Lower leg skin (tissue), 4 donors: Measurements from ENCODE around the gene RIC1. TPM values are rescaled to one million over a fixed set of nuclear protein-coding genes. Genes with fewer than 3 reads are reported as not detected.
"Not testable (repeated sequence)": the region's sequence is repeated elsewhere in the genome, so short reads cannot be mapped to it uniquely, and the experiment has no call there.

Experiments
- DNase-seq, 2 donors: peaks; one replicate each; pipeline ENCODE4 v3.0.0-alpha.2; 2019; ENCODE audit warnings: low spot score in 2 of 2
- H3K4me3 ChIP-seq: fragments of 200-600 bp; sonication (generic); 2 replicates; pipeline ENCODE4 v1.5.1; 2017; ENCODE audit warnings: mild to moderate bottlenecking, low read depth; ENCODE audit not compliant: poor library complexity, severe bottlenecking
- POLR2A ChIP-seq, 2 donors: fragments of 450-650 bp; IDR thresholded peaks; one replicate each; pipeline ENCODE4 v1.6.1; 2016 to 2017; ENCODE audit warnings: antibody characterized with exemption in 2 of 2, mild to moderate bottlenecking in 1 of 2, moderate library complexity in 1 of 2
- WGBS, 2 donors: methylation state at CpG; one replicate each; pipeline ENCODE4 v1.1.5; 2018; 5-methylcytosine and 5-hydroxymethylcytosine counted together
- intact Hi-C: fragments of 100-400 bp; cut with DNase I; formaldehyde crosslinking; loops from one replicate; pipeline ENCODE4 v1.15.0; 2023; ENCODE audit warnings: low total_unique reads
- total RNA-seq, 4 donors: library from RNA; depleted of rRNA; stranded (reverse); fragments of >200 nt; gene quantifications; one replicate each; pipeline ENCODE4 v1.1.0, GENCODE V29; 2016
- TF ChIP-seq, protein P1 (sequence below), 3 donors: fragments of 450-650 bp; IDR thresholded peaks; one replicate each; pipeline ENCODE4 v1.5.1; 2016; ENCODE audit warnings: antibody characterized with exemption in 3 of 3, mild to moderate bottlenecking in 3 of 3, moderate library complexity in 2 of 3

The RIC1 gene
- total RNA-seq, 4 donors from 2014 or later = 31.3 to 62.3 (median 37.6) TPM

DNA sequence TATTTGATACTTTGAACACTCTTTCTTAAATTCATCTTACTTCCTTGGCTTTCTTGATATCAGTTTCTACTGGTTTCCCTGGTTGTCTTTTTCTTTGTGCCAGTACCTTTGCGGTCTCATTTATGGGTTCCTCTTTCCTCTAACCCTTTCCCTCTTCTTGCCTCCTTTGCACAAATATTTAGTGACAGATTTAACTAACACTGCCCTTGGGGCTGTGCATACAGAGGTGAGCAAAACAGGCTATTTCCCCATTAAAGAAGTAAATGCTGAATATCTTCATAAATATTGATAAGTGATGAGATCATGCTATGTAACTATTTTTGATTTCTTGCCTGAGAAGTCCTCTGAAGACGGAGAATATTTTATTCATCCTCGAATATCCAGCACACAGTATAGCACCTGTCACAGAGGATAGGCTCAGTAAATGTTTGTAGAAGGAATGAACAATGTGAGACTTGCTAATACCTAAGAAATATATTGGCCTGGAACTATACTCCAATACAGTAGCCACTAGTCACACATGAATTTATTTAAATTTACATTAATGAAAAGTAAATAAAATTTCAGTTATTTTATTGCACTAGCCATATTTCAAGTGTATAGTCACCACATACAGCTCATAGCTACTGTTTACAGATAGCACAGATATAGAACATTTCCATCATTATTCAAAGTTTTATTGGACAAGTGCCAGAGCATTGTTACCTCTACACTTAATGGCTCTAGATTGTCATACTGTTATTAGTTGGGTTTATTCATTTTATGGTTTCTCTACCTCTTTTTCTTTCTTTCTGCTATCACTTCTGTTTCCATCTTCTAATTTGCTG is 90.4 kb downstream of the RIC1 start:
- 44 to 68% methylated on average over 3 of the region's 3 CpGs for WGBS, 2 donors
- H3K4me3 ChIP-seq = no peak overlapping the region
- DNase-seq = no peak
- intact Hi-C loops = no loop called here
- TF ChIP-seq, protein P1, sequence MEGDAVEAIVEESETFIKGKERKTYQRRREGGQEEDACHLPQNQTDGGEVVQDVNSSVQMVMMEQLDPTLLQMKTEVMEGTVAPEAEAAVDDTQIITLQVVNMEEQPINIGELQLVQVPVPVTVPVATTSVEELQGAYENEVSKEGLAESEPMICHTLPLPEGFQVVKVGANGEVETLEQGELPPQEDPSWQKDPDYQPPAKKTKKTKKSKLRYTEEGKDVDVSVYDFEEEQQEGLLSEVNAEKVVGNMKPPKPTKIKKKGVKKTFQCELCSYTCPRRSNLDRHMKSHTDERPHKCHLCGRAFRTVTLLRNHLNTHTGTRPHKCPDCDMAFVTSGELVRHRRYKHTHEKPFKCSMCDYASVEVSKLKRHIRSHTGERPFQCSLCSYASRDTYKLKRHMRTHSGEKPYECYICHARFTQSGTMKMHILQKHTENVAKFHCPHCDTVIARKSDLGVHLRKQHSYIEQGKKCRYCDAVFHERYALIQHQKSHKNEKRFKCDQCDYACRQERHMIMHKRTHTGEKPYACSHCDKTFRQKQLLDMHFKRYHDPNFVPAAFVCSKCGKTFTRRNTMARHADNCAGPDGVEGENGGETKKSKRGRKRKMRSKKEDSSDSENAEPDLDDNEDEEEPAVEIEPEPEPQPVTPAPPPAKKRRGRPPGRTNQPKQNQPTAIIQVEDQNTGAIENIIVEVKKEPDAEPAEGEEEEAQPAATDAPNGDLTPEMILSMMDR (IDR thresholded peaks at IDR 0.05) = no peak
- no peak for TF ChIP-seq POLR2A (IDR thresholded peaks at IDR 0.05)

DNA sequence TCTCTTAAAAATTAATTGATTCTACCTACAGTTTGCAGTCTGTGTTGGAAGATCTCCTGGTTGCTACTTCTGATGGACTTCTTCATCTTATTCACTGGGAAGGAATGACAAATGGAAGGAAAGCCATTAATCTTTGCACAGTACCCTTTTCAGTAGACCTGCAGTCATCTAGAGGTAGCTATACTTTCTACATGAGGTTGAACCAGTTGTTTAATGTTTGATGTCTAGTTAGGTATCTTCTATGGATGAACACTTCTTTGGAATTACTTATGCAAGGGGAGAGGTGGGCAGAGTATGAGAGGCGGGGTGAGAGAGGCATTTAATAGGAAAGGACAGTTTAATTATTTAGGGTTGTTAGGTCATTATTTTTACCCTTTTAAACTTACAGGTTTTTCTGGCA is 91.2 kb downstream of the RIC1 start:
- TF ChIP-seq, protein P1 (IDR thresholded peaks at IDR 0.05) = no peak
- TF ChIP-seq POLR2A (IDR thresholded peaks at IDR 0.05) = no peak
- no peak overlapping the region for H3K4me3 ChIP-seq
- DNase-seq = no peak
- intact Hi-C loops = no loop called here
- WGBS, 2 donors = 96 to 98% methylated on average over 1 of the region's 1 CpG

DNA sequence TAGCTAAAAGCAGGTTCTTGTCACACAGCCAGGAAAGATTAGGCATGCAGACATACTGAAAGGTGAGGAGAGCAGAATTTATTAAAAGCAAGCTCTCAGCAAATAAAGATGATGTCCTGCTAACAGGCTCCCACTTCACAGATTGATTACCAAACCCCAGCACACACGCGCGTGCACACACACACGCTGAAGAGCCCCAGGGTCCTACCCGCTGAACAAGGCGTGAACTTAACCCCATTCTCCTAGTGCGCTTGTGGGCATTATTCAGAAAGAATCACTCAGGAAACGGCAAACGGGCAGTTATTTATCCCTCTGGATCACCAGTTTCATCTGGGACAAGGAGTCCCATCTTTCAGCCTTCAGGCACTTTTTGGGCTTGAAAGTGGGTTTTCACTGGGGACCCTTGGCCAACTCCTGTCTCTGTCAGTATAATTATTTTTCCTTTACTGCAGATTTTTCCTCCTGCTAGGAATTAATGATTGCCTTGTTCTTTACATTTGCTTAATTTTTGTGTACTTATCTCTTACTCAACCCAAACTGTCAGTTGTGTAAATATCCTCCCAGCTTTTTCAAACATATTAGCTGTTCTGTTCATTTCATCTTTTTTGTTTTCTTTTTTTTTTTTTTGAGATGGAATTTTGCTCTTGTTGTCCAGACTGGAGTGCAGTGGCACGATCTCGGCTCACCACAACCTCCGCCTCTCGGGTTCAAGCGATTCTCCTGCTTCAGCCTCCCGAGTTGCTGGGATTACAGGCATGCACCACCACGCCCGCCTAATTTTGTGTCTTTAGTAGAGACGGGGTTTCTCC is 92.6 kb downstream of the RIC1 start:
- H3K4me3 ChIP-seq = no peak overlapping the region
- 95 to 96% methylated on average over 18 of the region's 18 CpGs for WGBS, 2 donors
- intact Hi-C loops = no loop called here
- TF ChIP-seq, protein P1 (IDR thresholded peaks at IDR 0.05) = no peak
- TF ChIP-seq POLR2A (IDR thresholded peaks at IDR 0.05) = no peak
- no peak for DNase-seq

- H3K4me3 ChIP-seq, intact Hi-C loops, DNase-seq: not testable (repeated sequence)
- WGBS, 2 donors = 95 to 98% methylated on average over 4 of the region's 4 CpGs
These were observed 93.8 kb downstream of the RIC1 start for GRCh38 chr9:5722679-5723078.

DNA sequence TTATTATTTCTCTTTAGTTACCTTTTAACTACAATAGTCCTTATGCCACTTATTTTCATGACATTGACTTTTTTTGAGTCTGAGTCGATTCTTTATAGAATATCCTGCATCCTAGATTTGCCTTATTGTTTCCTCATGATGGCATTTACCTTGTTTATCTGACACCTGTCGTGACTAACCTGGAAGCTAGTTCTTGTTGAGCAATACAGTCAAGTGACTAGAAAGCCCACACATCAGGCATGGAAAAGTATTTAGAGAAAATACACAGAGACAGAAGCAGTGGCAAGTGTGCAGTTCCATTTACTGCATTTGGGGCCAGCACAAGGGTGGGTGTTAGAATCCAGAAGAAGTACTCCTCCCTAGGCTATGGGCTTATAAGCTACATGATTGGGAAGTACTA is 106.2 kb downstream of the RIC1 start:
- no peak for DNase-seq
- TF ChIP-seq POLR2A (IDR thresholded peaks at IDR 0.05) = no peak
- intact Hi-C loops = no loop called here
- no peak overlapping the region for H3K4me3 ChIP-seq
- WGBS, 2 donors = 90 to 98% methylated on average over 2 of the region's 2 CpGs

- 49 to 95% methylated on average over 2 of the region's 2 CpGs for WGBS, 2 donors
- TF ChIP-seq, protein P1 (IDR thresholded peaks at IDR 0.05) = no peak
- TF ChIP-seq POLR2A (IDR thresholded peaks at IDR 0.05) = no peak
- H3K4me3 ChIP-seq = no peak overlapping the region
- no peak for DNase-seq
- intact Hi-C loops = no loop called here
These were observed 107.8 kb downstream of the RIC1 start for GRCh38 chr9:5736563-5737346.
